ENCODE data around the gene NECTIN1. TPM values are rescaled to one million over a fixed set of nuclear protein-coding genes. Genes with fewer than 3 reads are reported as not detected.

Gene NECTIN1
- total and polyA plus RNA-seq, 7 experiments from 2014 or later = 0.30 to 4.2 (median 2.1) TPM

- ATAC-seq (no peak), DNase-seq (no peak)
- H3K36me3 Mint-ChIP-seq = no peaks in the 10 kb centered on the region
- peaks cover 0 to 16% (median 7%) of the 10 kb centered on the region in 5 donors for H3K27me3 Mint-ChIP-seq
- H3K27ac ChIP-seq (ENCODE audit: low read depth, low read length) = no peak overlapping the region
- CTCF ChIA-PET = no interaction called here
- no peak overlapping the region for H3K4me3 Mint-ChIP-seq
- H3K27me3 ChIP-seq (ENCODE audit: control insufficient read depth in 2 of 2, insufficient read depth in 2 of 2, low read length in 2 of 2) = no peaks in the 10 kb centered on the region
- no peaks in the 10 kb centered on the region for H3K36me3 ChIP-seq (ENCODE audit: control insufficient read depth in 2 of 3, insufficient read depth in 3 of 3, low read length in 3 of 3)
- POLR2A ChIA-PET = no interaction called here
- H3K4me1 Mint-ChIP-seq = peaks cover 0 to 17% (median 0%) of the 10 kb centered on the region in 7 donors
- no peak overlapping the region for H3K27ac Mint-ChIP-seq
- intact Hi-C loops (cut with micrococcal nuclease) = no loop called here
- H3K9me3 ChIP-seq (ENCODE audit: control insufficient read depth in 2 of 3, low read length in 3 of 3) = no peaks in the 10 kb centered on the region
- H3K4me3 ChIP-seq (ENCODE audit: low read length) = no peak overlapping the region
- H3K9me3 Mint-ChIP-seq = no peaks in the 10 kb centered on the region
- no peaks in the 10 kb centered on the region for H3K4me1 ChIP-seq (ENCODE audit: control insufficient read depth in 2 of 2, insufficient read depth in 2 of 2, low read length in 2 of 2)
Measured at GRCh38 chr11:119617340-119617713, 111.7 kb downstream of the NECTIN1 start.

GRCh38 chr11:119616586-119617339 is 112.2 kb downstream of the NECTIN1 start:
- Histone ChIP-seq H3K4me3 (ENCODE audit: low read length) (no peak overlapping the region), H3K4me1 (ENCODE audit: control insufficient read depth in 2 of 2, insufficient read depth in 2 of 2, low read length in 2 of 2) (no peaks in the 10 kb centered on the region), H3K27ac (ENCODE audit: low read depth, low read length) (no peak overlapping the region), H3K27me3 (ENCODE audit: control insufficient read depth in 2 of 2, insufficient read depth in 2 of 2, low read length in 2 of 2) (no peaks in the 10 kb centered on the region), H3K9me3 (ENCODE audit: control insufficient read depth in 2 of 3, low read length in 3 of 3) (no peaks in the 10 kb centered on the region), H3K36me3 (ENCODE audit: control insufficient read depth in 2 of 3, insufficient read depth in 3 of 3, low read length in 3 of 3) (no peaks in the 10 kb centered on the region)
- H3K4me3 Mint-ChIP-seq = no peak overlapping the region
- intact Hi-C loops (cut with micrococcal nuclease) = no loop called here
- peaks cover 0 to 13% (median 10%) of the 10 kb centered on the region in 5 donors for H3K27me3 Mint-ChIP-seq
- POLR2A ChIA-PET = no interaction called here
- CTCF ChIA-PET = no interaction called here
- no peaks in the 10 kb centered on the region for H3K36me3 Mint-ChIP-seq
- no peak overlapping the region for H3K27ac Mint-ChIP-seq
- ATAC-seq = no peak
- H3K4me1 Mint-ChIP-seq = peaks cover 0 to 17% (median 0%) of the 10 kb centered on the region in 7 donors
- DNase-seq = no peak
- no peaks in the 10 kb centered on the region for H3K9me3 Mint-ChIP-seq

GRCh38 chr11:119615882-119616196 is 113.2 kb downstream of the NECTIN1 start:
- no peak overlapping the region for H3K27ac Mint-ChIP-seq
- POLR2A ChIA-PET = interaction anchor here (0.6 kb wide), 1 partner anchor 1837 kb away, joined by 3 read pairs; the partner anchor contains the start of gene SORL1-AS1
- CTCF ChIA-PET = no interaction called here

GRCh38 chr11:119615003-119615881 is 113.8 kb downstream of the NECTIN1 start:
- no peaks in the 10 kb centered on the region for H3K36me3 Mint-ChIP-seq
- no peaks in the 10 kb centered on the region for H3K27me3 ChIP-seq (ENCODE audit: control insufficient read depth in 2 of 2, insufficient read depth in 2 of 2, low read length in 2 of 2)
- peaks cover 0 to 10% (median 10%) of the 10 kb centered on the region in 5 donors for H3K27me3 Mint-ChIP-seq
- DNase-seq (no peak), ATAC-seq (peak; percentile 74)
- no peak overlapping the region for H3K27ac ChIP-seq (ENCODE audit: low read depth, low read length)
- H3K4me3 Mint-ChIP-seq = no peak overlapping the region
- no peaks in the 10 kb centered on the region for H3K9me3 ChIP-seq (ENCODE audit: control insufficient read depth in 2 of 3, low read length in 3 of 3)
- no peak overlapping the region for H3K4me3 ChIP-seq (ENCODE audit: low read length)
- intact Hi-C loops (cut with micrococcal nuclease) = no loop called here
- no peaks in the 10 kb centered on the region for H3K4me1 ChIP-seq (ENCODE audit: control insufficient read depth in 2 of 2, insufficient read depth in 2 of 2, low read length in 2 of 2)
- peaks cover 0 to 17% (median 0%) of the 10 kb centered on the region in 7 donors for H3K4me1 Mint-ChIP-seq
- H3K27ac Mint-ChIP-seq = no peak overlapping the region
- ChIA-PET POLR2A (interaction anchor here (0.6 kb wide), 2 partner anchors 1412 to 1837 kb away, joined by 3 read pairs; partner anchors contain the start of gene SORL1-AS1), CTCF (no interaction called here)
- no peaks in the 10 kb centered on the region for H3K9me3 Mint-ChIP-seq
- no peaks in the 10 kb centered on the region for H3K36me3 ChIP-seq (ENCODE audit: control insufficient read depth in 2 of 3, insufficient read depth in 3 of 3, low read length in 3 of 3)

More at GRCh38 chr11:119615882-119616196, 113.2 kb downstream of the NECTIN1 start:
- no peaks in the 10 kb centered on the region for H3K9me3 Mint-ChIP-seq
- no peak overlapping the region for H3K27ac ChIP-seq (ENCODE audit: low read depth, low read length)
- ATAC-seq (peak; percentile 47), DNase-seq (no peak)
- H3K4me1 ChIP-seq (ENCODE audit: control insufficient read depth in 2 of 2, insufficient read depth in 2 of 2, low read length in 2 of 2) = no peaks in the 10 kb centered on the region
- peaks cover 0 to 10% (median 10%) of the 10 kb centered on the region in 5 donors for H3K27me3 Mint-ChIP-seq
- no peaks in the 10 kb centered on the region for H3K9me3 ChIP-seq (ENCODE audit: control insufficient read depth in 2 of 3, low read length in 3 of 3)
- no peaks in the 10 kb centered on the region for H3K36me3 ChIP-seq (ENCODE audit: control insufficient read depth in 2 of 3, insufficient read depth in 3 of 3, low read length in 3 of 3)
- H3K4me3 ChIP-seq (ENCODE audit: low read length) = no peak overlapping the region
- H3K27me3 ChIP-seq (ENCODE audit: control insufficient read depth in 2 of 2, insufficient read depth in 2 of 2, low read length in 2 of 2) = no peaks in the 10 kb centered on the region
- intact Hi-C loops (cut with micrococcal nuclease) = no loop called here
- H3K4me3 Mint-ChIP-seq = no peak overlapping the region
- peaks cover 0 to 17% (median 0%) of the 10 kb centered on the region in 7 donors for H3K4me1 Mint-ChIP-seq
- no peaks in the 10 kb centered on the region for H3K36me3 Mint-ChIP-seq

GRCh38 chr11:119614222-119615002 is 114.6 kb downstream of the NECTIN1 start:
- no peaks in the 10 kb centered on the region for H3K27me3 ChIP-seq (ENCODE audit: control insufficient read depth in 2 of 2, insufficient read depth in 2 of 2, low read length in 2 of 2)
- Mint-ChIP-seq H3K4me1 (peaks cover 0 to 17% (median 0%) of the 10 kb centered on the region in 7 donors), H3K9me3 (no peaks in the 10 kb centered on the region), H3K36me3 (no peaks in the 10 kb centered on the region), H3K4me3 (no peak overlapping the region), H3K27ac (no peak overlapping the region), H3K27me3 (peaks cover 0 to 10% (median 10%) of the 10 kb centered on the region in 5 donors)
- H3K36me3 ChIP-seq (ENCODE audit: control insufficient read depth in 2 of 3, insufficient read depth in 3 of 3, low read length in 3 of 3) = no peaks in the 10 kb centered on the region
- POLR2A ChIA-PET = interaction anchor here (0.6 kb wide), 1 partner anchor 1413 kb away, joined by 3 read pairs; no protein-coding TSS in a partner anchor
- intact Hi-C loops (cut with micrococcal nuclease) = no loop called here
- H3K9me3 ChIP-seq (ENCODE audit: control insufficient read depth in 2 of 3, low read length in 3 of 3) = no peaks in the 10 kb centered on the region
- DNase-seq = no peak
- no peaks in the 10 kb centered on the region for H3K4me1 ChIP-seq (ENCODE audit: control insufficient read depth in 2 of 2, insufficient read depth in 2 of 2, low read length in 2 of 2)
- H3K27ac ChIP-seq (ENCODE audit: low read depth, low read length) = no peak overlapping the region
- CTCF ChIA-PET = no interaction called here
- no peak overlapping the region for H3K4me3 ChIP-seq (ENCODE audit: low read length)
- no peak for ATAC-seq

- CTCF ChIA-PET = no interaction called here
- Mint-ChIP-seq H3K27ac (no peak overlapping the region), H3K9me3 (no peaks in the 10 kb centered on the region), H3K4me3 (no peak overlapping the region), H3K36me3 (no peaks in the 10 kb centered on the region), H3K4me1 (peaks cover 0 to 9% (median 0%) of the 10 kb centered on the region in 7 donors), H3K27me3 (peaks cover 6 to 18% (median 10%) of the 10 kb centered on the region in 5 donors)
- Histone ChIP-seq H3K4me1 (ENCODE audit: control insufficient read depth in 2 of 2, insufficient read depth in 2 of 2, low read length in 2 of 2) (no peaks in the 10 kb centered on the region), H3K36me3 (ENCODE audit: control insufficient read depth in 2 of 3, insufficient read depth in 3 of 3, low read length in 3 of 3) (no peaks in the 10 kb centered on the region), H3K27me3 (ENCODE audit: control insufficient read depth in 2 of 2, insufficient read depth in 2 of 2, low read length in 2 of 2) (no peaks in the 10 kb centered on the region), H3K27ac (ENCODE audit: low read depth, low read length) (no peak overlapping the region), H3K4me3 (ENCODE audit: low read length) (no peak overlapping the region), H3K9me3 (ENCODE audit: control insufficient read depth in 2 of 3, low read length in 3 of 3) (no peaks in the 10 kb centered on the region)
- POLR2A ChIA-PET = no interaction called here
- intact Hi-C loops (cut with micrococcal nuclease) = no loop called here
- ATAC-seq = no peak
- no peak for DNase-seq
Measured at GRCh38 chr11:119612814-119613213, 116.2 kb downstream of the NECTIN1 start.

All from naive thymus-derived CD4-positive, alpha-beta T cell (primary cell).